GM03348 (cell line): ENCODE measurements around the gene STARD3.

Source experiments
- DNase-seq: peaks from one replicate; pipeline ENCODE4 v3.0.0; 2012; ENCODE audit warnings: low spot score

STARD3 gene

DNA sequence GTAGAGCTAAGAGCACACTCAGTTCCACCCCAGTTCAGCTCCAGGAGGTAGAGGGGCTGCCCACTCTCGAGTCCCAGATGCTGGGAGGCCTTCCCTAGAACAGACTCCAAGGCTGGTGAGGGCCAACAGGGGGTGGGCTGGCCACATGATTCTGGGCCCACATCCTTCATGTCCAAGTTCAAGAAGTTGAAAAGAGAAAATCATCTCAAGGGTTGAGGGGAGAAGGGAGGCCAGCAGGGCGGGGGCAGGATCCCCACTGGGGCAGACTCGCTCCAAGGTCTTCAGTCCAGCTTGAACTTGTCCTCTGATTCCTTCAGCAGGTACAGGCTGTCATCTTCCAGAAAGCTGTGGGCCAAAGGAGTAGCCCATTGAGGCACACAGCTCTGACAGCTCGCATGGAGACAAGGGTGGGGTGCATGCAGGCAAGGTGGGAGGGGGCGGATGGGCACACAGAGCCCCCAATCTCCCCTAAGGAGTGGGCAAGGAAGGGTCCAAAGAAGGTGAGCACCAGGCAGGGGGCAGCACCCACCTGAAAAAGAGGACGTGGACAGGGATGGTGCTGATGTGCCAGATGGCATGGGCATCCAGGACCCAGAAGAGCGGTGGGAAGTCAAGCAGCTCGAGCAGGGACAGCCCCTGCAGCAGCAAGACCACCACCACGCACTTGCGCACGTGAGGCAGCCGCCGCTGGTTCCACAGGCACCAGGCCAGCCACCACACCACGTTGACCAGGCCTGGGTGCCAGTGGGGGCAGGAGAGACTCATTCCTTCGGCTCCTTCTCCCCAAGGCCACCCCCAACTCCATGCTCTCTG, 35.8 kb downstream of the STARD3 start:
- no peak for DNase-seq

GRCh38 chr17:39673335-39674081, 36.6 kb downstream of the STARD3 start:
- no peak for DNase-seq

- no peak for DNase-seq
These were observed 37.2 kb downstream of the STARD3 start for GRCh38 chr17:39674179-39674578.

DNA sequence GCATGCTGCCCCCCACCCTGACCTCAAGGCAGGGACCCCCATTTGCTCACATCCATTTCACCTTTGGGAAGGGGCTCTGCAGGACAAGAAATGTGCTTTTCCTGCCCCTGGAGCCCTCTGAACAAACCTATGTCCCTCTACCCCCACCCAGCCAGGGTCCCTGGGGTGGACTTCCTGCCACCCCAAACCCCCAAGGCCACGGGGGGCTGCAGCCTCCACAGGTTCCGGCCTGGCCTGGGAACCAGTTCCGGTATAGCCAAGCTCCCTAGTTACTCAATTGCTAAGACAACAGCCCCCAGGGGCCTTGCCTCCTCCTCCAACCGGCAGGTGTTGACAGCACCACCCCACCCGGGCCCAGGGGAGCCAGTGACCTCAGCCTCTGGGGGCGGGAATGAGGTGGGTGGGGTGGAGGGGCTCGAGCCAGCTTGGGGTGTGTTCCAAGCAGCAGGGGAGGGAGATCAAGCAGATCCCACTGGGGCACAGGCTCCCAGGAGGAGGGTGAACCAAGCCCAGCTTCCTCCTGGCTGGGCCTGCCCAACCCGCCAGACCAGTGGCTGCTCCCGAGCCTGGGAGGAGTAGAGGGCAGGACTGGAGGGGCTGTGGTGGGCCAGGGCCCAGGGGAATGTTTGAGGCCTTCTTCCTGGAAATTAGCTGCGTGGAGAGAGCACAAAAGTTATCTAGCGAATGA, 37.9 kb downstream of the STARD3 start:
- DNase-seq = no peak

- DNase-seq = no peak
These were observed 38.6 kb downstream of the STARD3 start for GRCh38 chr17:39675390-39676082.

DNA sequence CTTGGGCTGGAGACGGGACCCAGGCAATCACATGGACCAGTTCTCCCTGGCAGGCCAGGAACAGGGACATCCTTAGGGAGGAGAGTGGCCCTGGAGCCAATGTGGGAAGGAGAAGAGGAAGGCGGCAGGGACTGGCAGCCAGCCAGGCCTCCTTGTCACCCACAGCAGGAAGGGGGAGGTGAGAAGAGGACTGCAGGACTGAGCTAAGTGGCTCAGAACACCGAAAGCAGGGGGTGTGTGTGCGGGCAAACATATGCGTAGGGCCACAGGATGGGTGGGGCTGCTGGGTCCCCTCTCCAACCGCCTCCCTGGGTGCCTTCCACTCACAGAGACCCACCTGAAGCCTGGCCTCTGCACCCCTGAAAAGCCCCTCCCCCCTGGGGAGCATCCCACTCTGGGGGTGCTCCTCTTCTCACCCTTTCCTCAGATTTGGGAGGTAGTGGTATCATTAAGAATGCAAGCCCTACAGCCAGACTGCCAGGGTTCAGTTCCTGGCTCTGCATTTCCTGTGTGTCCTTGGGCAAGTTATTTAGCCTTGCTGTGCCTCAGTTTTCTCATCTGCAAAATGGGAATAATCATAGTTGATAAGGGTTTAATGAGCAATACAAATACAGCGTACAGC, 39.4 kb downstream of the STARD3 start:
- no peak for DNase-seq

GRCh38 chr17:39677072-39677471, 40.1 kb downstream of the STARD3 start:
- no peak for DNase-seq

DNA sequence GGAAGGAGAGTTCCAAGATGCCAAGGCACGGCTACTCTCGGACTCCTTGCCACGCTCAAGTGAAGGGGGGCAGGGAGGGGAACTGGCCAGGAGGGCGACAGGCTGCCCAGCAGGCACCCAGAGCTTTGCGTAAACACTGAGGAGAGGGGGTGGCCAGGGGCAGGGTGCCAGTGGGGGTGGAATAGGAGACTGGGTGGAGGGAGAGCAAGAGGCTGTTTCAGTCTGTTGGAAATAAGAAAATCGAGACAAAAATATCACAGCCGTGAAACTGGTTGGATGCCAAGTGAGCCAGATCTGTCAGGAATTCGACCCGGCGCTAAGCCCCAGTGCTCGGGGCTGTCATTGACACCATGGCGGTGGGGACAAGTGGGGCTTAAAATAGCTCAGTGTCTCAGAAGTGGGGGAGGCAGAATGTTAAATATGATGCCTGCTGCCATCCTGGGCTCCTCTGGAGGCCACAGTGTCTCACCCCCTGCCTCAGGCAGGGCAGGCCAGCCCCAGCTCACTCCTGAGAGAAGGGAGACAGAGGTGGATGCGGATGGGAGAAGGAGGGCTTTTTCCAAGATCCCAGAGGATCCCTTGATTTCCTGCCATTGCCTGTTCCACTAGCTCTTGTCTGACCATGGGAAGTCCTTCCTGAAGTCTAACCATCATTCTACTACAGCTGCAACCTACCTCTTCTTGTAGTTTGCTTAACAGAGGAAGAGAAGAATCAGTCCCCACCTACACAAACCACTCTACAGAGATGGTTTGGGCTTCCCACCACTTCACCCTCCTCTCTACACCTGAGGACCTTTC, 40.8 kb downstream of the STARD3 start:
- no peak for DNase-seq

- DNase-seq = no peak
These were observed 41.6 kb downstream of the STARD3 start for GRCh38 chr17:39678340-39679116.

DNA sequence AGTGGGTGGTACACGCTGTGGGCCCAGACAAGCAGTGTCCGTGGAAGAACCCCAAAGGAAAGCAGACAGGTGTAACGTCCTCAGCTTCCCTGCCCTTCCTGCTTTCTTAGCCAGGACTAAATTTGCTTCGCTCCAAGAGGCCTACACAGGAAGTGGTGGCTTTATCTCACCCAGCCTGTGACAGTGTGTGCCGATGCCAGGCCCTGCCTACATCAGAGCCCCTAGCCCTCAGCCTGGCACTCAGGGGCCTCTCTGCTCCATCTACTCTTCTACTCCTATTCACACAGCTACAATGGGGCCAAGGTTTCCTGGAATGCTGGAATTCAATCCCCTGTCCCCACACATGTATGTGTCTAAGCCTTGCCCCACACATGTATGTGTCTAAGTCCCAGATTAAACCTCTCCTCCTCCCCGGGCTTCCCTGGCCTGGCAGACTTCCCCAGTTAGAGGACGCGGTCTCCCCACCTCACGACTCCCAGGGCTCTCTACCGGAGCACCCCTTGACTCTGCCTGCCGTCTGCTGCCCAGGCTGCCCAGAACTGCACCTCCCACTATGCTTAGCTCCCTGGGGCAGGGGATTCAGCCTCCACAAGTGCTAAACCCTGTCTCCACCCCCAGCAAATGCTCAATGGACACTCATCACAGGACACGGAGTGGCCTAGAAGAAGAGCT, 42.7 kb downstream of the STARD3 start:
- no peak for DNase-seq

DNA sequence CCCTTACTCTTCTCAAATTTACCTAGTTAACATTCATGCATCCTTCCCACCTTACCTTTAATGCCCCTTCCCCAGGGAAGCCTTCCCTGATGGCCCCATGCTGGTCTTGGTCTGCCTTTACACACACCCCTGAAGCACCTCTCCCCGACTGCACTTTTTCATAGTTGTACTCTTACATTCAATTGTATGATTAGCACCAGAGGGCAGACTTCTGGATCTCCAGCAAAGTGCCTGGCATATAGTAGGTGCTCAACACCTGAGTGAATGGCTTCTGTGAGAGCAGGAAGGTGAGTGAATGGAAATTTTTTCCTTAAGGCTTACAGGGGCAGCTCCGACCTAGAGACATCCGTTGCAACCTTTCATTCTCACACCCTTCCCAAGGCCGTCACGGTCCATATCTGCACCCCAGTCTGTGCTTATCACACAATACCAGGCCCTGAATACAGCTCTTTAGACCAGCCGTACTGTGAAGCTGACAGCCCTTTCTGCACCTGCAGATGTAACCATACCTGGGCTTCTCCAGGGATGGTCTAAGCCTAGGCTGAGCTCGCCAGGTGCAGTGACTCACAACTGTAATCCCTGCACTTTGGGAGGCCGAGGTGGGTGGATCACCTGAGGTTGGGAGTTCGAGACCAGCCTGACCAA, 46.5 kb downstream of the STARD3 start:
- no peak for DNase-seq

DNA sequence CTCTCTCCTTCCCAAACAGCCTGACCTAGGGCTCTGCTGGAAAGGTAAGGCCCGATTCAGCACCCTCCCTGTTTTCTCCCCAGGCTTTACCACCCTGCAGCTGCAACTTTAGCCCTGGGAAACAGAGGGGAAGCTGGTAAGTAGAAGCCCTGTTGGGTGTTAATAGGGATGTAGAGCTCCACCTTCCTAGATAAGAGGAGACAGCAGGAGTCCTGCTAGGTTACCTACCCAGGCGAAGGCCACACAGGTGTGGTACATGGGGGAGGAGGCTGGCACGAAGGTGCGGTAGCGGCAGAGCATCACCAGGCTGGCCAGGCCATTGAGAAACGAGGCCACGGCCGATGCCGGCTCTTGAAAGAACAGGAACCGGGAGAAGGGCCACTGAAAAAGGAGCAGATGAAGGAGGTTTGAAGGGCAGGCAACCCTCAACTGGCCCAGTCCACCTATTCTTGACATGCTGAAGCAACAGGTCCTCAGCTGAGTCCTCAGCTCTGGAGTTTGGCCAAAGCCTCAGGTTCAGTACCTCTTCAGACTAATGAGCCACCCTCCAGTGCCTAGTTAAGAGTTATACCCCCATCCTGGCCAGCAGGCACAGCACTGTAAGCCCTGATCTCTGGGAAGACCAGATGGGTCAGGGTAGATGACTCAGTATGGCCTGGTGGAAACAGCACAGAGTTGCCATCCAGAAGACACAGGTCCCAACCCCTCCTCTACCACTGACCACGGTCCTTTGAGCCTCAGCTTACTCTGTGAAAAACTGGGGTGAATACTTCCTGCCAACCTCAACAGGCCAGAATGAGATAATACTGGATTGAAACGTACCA, 47.6 kb downstream of the STARD3 start:
- no peak for DNase-seq

DNA sequence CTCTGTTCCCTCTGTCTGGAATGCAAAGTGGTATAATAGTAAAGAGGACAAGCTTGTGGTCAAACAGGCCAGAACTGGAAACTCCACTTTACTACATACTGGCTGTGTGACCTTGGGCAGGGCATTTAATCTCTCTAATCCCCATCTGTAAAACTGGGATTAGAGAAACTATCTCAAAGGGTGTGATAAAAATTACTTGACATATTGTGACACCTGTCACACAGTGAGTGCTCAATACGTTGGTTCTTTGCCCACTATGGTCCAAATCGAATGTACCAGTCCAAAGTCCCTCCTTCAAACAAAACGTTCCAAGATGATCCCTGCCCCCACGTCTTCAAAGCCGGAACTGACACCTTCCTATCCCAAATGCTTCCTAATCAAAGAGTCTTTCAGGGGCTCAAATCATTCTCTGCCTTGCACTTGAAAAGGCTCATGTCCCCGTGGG, 50.2 kb downstream of the STARD3 start:
- DNase-seq = no peak

- peak; percentile 95 for DNase-seq
These were observed 50.9 kb downstream of the STARD3 start, which contains the start of gene PGAP3 for GRCh38 chr17:39687546-39688474. Gene PGAP3 (minus strand): TSS chr17:39688057. CDS start chr17:39688014, 43 bp downstream.

DNA sequence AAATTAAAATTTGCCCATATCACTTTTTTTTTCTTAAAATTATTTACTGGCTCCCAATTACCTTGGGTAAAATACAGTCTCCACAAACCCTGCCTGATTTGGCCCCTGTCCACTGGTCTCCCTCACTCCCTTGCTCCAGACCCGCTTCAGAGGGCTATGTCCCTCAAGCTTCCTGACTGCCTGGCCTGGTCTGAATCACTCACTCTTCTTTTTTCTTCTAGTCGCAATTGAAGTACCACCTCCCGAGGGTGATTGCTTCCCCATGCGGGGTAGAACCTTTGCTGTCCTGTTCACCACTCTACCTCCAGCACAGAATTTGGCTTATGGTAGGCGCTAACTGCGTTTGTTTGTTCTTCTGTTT, 51.5 kb downstream of the STARD3 start:
- DNase-seq = no peak

- no peak for DNase-seq
These were observed 52.0 kb downstream of the STARD3 start for GRCh38 chr17:39688945-39689344.

DNA sequence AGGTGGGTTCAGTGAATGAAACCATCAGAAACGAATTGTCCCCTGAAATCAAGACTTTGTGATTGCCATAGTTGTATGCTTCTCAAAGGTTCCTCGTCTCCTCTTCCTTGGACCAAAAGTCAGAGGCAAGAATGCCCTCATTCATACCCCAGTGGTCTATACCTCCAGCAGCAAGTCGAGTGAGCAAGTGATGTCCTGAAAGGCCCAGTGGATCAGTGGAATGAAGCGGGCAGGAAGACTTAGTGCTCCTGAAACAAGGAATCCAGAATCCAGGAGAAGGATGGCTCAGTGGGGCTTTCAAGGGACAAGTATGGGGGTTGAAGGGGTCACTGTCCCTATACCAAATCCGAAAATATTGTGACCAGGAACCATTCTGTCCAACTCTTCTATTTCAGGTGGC, 57.6 kb downstream of the STARD3 start:
- DNase-seq = no peak
